C4-2B (cell line): Measurements from ENCODE around the gene CRADD.
"Not testable (repeated sequence)": the region's sequence is repeated elsewhere in the genome, so short reads cannot be mapped to it uniquely, and the experiment has no call there.

Experiments used
- CTCF ChIP-seq: fragments of 450-650 bp; conservative IDR thresholded peaks from 2 replicates; pipeline ENCODE4 v1.5.1; 2017; ENCODE audit warnings: mild to moderate bottlenecking
- ZFX ChIP-seq: fragments of 450-650 bp; IDR thresholded peaks from 2 replicates; pipeline ENCODE4 v1.6.1; 2017

GRCh38 chr12:93754859-93755258 lies 77.7 kb downstream of the CRADD start:
- TF ChIP-seq CTCF, ZFX: not testable (repeated sequence)
